Gastrocnemius medialis (tissue), 4 donors: Measurements from ENCODE around the gene ADAMTSL5.

Source experiments
- POLR2A ChIP-seq, 2 donors: fragments of 450-650 bp; IDR thresholded peaks; one replicate each; pipeline ENCODE4 v1.6.1; 2017; ENCODE audit warnings: antibody characterized with exemption in 2 of 2, mild to moderate bottlenecking in 2 of 2, moderate library complexity in 2 of 2
- TF ChIP-seq, protein P1 (sequence below), 5 experiments: fragments of 450-650 bp in 3 of 5; fragments of 200-600 bp in 2 of 5; sonication (generic) in 2 of 5; IDR thresholded peaks in 4 of 5; conservative IDR thresholded peaks in 1 of 5; 1 replicate in 4 of 5; 2 replicates in 1 of 5; pipeline ENCODE4 v1.5.1; 2016 to 2019; ENCODE audit warnings: antibody characterized with exemption in 5 of 5, mild to moderate bottlenecking in 3 of 5, moderate library complexity in 3 of 5

DNA sequence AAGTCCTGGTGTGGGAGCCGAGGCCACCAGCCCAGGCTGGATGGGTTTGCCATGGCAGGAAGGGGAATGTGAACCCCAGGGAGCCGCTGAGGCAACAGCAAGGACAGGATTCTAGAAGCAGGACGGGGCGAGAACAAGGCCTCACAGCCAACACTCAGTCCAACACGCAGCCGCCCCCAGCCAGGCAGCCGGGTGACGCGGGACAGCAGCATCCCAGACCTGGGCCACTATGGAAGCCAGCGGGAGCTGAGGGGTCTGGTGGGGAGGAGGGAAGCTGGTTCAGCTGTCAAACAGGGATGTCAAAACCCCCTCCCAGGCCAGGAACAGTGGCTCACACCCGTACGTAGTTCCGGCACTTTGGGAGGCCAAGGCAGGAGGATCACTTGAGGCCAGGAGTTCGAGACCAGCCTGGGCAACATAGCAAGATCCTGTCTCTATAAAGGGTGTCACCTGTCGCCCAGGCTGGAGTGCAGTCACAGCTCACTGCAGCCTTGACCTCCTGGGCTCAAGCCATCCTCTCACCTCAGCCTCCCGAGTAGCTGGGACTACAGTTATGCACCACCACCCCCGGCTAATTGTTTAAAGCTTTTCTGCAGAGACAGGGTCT is 48.5 kb upstream of the ADAMTSL5 start:
- TF ChIP-seq, protein P1, sequence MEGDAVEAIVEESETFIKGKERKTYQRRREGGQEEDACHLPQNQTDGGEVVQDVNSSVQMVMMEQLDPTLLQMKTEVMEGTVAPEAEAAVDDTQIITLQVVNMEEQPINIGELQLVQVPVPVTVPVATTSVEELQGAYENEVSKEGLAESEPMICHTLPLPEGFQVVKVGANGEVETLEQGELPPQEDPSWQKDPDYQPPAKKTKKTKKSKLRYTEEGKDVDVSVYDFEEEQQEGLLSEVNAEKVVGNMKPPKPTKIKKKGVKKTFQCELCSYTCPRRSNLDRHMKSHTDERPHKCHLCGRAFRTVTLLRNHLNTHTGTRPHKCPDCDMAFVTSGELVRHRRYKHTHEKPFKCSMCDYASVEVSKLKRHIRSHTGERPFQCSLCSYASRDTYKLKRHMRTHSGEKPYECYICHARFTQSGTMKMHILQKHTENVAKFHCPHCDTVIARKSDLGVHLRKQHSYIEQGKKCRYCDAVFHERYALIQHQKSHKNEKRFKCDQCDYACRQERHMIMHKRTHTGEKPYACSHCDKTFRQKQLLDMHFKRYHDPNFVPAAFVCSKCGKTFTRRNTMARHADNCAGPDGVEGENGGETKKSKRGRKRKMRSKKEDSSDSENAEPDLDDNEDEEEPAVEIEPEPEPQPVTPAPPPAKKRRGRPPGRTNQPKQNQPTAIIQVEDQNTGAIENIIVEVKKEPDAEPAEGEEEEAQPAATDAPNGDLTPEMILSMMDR (IDR thresholded peaks at IDR 0.05 in 4 of 5, conservative IDR thresholded peaks at IDR 0.05 in 1 of 5) = no peak
- no peak for TF ChIP-seq POLR2A (IDR thresholded peaks at IDR 0.05)
